GM18502 (cell line): ENCODE results near the gene MAGIX.
"Not testable (repeated sequence)": the region's sequence is repeated elsewhere in the genome, so short reads cannot be mapped to it uniquely, and the experiment has no call there.

Experiments
- ATAC-seq: cut with Tn5 transposase; IDR thresholded peaks from one replicate; pipeline ENCODE4 v1.9.1; 2021; ENCODE audit warnings: mild to moderate bottlenecking; ENCODE audit not compliant: unreplicated experiment, poor library complexity

Gene MAGIX

DNA sequence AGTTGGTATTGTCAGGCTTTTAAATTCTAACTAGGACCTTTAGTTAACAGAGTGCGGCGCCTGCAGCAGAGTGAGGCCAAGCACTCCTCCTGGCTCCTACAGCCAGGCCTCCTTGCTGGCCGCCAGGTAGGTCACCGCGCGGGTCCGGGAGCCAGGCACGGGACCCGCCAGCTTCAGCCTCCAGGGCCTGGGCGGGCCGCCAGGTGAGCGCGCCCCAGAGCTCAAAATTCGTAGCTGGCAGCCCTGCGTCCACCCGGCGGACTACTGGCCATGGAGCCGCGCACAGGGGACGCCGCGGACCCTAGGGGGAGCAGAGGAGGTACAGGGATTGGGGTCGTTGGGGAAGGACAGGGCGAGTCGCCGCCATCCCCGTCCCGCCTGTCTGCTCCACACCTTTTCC, at the start of gene MAGIX:
MAGIX (plus strand) TSS at position 139 of the 400 bp plus-strand sequence; CDS start at position 271, 132 bp downstream.
- ATAC-seq: no peak

DNA sequence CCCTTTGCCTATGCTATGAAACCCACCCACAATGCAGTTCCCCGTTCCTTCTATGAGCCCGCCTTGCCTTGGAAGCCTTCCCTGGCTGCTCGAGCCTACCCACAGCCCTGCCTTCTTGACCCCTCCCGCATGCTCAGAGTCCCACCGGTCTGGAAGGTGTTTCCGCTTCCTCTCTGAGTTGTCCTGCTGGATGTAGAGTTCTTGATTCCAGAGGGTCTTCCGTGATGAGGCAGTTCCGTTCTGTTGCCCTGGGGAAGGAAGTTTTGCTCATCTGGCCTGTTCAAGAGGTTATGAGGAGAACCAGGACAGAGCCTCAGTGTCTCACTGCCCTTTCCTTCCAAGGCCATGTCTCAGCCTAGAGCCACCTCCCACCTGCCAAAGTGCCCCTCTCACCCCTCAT, 46.5 kb upstream of the MAGIX start:
- no peak for ATAC-seq

DNA sequence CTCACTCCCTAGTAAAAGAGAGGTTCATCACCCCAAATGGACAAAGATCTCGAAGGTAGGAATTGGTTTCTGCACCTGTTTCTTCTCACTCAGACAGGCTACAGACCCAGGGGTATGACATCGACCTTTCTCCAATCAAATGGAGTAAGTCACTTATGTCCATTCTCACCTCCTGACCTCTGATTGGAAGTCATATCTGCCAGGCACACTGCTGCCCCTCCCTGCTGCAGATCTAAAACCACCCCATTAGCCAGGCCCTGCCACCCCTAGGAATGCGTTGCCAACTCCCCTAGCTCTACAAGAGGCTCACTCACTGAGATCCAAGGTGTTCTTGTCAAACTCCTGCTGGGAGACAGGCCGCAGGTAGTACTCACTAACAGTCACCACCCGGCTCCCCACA, 45.8 kb upstream of the MAGIX start:
- no peak for ATAC-seq

DNA sequence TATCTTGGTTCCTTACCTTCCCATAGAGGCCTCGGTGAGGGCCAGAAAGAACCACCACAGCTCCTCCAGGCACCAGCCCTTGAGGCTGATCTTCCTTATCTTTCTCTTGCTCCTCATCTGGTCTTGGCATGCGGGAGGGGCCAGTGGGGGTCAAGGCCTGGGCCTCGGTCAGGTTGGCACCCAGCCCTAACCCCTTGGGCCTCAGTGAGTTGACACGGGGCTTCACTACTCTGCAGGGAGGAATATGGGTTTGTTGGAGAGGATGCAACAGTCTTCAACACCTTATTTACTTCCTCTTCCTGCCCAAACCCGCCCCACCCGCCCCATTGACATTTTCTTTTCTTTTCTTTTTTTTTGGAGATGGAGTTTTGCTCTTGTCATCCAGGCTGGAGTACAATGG, 45.0 kb upstream of the MAGIX start:
- no peak for ATAC-seq

DNA sequence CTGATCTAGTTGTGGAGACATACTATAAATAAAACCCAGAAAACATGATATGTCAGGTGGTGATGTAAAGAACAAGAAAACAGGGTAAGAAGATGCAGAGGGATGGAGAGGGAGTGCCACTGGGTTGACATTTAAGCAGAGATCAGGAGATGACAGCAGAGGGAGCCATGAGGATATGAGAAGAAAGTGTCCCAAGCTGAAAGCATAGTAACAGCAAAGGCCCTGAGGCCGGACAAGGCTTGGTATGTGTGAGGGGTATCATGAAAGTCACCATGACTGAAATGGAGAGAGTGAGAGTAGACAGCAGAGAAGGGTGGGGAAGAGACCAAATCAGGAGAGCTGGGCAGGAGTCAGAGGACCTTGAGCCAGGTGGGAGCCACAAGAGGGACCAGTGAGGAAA, 42.5 kb upstream of the MAGIX start:
- no peak for ATAC-seq

DNA sequence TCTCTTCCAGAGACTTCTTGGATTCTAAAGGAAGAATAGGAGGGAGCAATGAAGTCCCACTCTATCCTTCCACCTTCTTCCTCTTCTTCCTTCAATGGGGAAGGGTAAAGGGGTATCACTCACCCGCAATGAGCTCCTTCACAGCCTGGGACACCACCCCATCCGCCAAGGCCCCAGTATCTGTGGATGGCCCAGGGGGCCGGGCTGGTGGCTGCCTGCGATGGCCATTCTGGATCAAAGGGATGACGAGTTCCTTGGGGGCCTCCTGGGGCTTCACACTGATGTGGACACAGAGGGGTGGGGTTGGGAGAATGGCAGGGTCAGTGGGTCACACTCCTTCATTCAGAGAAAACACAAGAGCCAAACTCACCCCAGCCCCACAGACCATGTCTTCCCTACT, 40.1 kb upstream of the MAGIX start:
- ATAC-seq: no peak

DNA sequence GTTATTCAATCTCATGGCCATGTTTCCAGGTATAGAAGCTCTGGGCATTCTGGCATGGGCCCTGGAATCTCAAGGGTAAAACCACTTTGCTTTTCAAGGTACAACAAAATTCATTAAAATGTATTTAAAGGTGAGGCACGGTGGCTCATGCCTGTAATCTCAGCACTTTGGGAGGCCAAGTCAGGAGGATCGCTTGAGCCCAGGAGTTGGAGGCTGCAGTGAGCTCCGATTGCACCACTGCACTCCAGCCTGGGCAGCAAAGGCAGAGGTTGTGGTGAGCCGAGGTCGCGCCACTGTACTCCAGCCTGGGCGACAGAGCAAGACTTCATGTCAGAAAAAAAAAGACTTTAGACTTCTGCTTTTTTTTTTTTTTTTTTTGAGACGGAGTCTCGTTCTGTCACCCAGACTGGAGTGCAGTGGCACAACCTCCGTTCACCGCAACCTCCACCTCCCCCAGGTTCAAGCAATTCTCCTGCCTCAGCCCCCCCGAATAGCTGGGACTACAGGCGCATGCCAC, 34.8 kb upstream of the MAGIX start:
- not testable (repeated sequence) for ATAC-seq

DNA sequence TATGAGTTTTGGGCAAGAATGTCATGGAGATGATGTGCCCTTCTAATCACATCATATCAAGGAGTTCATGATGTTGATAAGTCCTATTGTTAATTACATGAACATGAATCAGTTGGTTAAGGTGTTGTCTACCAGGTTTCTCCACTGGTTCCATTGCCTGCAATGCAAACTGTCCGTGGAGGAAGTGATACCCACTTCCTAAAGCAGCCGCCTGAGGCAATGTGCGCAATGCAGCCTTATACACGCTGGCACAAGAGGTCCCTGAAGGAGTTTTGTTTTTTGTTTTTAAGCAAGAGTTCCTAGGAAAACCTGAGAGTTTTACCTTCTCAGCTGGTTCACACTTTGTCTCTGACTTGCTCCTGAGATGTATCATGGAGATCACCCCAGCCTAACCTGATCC, 33.1 kb upstream of the MAGIX start:
- no peak for ATAC-seq

DNA sequence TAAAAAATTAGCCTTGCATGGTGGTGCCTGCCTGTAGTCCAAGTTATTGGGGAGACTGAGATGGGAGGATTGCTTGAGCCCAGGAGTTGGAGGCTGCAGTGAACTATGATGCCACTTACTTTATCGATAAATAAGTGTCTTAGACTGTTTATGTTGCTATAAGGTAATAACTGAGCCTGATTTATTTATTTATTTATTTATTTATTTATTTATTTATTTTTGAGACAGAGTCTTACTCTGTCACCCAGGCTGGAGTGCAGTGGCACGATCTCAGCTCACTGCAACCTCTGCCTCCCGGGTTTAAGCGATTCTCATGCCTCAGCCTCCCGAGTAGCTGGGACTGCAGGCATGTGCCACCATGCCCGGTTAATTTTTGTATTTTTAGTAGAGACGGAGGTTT, 30.3 kb upstream of the MAGIX start:
- ATAC-seq: not testable (repeated sequence)

DNA sequence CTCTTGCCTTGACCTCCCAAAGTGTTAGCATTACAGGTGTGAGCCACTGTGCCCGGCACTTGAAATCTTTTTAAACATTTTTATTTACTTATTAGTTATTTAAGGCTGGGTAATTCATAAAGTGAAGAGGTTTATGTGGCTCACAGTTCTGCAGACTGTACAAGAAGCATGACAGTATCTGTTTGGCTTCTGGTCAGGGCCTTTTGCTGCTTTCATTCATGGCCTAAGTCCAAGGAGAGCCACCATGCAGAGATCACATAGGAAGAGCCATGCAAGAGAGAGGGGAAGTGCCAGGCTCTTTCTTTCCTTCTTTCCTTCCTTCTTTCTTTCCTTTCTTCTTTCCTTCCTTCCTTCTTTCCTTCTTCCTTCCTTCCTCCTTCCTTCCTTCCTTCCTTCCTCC, 28.8 kb upstream of the MAGIX start:
- no peak for ATAC-seq

DNA sequence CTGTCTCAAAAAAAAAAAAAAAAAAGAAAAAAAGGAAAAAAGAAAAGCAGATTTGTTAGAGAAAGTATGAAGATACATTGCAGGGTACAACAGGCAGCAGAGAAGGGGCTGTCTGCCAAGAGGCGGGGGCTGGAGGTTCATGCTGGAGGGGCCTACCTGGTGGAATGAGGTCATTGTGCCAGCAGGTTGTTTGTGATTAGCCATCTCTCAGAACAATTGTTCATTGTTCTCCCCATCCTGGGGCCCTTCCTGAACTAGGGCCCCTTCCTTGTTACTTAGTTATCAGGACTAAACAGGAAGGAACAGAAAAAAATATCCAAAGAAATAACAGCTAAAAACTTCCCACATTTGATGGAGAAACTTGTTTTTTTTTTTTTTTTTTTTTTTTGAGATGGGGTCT, 25.1 kb upstream of the MAGIX start:
- ATAC-seq: no peak

DNA sequence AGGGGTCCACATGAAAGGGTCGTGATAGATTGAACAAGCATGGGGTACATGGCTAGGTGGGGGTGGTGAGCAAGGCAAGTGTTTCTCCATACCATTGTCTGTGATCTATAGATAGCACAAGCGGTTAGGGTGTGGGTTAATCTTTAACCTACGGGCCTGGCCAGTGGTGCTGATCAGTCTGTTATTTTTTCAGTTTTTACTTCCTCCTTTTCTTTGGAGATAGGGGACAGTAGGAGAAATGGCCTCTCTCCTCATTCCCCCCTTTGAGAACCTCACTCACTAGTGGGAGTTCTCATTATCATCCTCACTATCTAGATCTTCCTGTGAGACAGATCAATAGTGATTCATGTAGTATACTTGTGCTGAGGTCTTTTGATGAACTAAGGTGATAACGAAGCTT, 22.8 kb upstream of the MAGIX start:
- ATAC-seq: no peak

DNA sequence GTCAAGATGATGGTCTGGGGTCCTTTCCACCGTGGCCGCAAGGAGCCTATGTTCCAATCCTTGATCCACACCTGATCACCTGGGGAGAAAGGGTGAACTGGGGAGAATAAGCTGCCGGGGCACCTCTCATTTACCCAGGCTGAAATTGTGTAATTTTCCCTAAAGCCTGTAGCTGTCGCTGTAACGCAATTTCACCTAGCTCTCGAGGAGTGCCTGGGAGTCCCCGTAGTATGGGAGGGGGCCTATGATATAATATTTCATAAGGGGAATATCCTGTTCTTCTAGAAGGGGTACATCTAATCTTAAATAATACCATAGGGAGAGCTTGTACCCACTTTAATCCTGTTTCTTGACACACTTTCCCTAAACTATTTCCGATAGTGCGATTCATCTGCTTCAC, 20.3 kb upstream of the MAGIX start:
- ATAC-seq: not testable (repeated sequence)

DNA sequence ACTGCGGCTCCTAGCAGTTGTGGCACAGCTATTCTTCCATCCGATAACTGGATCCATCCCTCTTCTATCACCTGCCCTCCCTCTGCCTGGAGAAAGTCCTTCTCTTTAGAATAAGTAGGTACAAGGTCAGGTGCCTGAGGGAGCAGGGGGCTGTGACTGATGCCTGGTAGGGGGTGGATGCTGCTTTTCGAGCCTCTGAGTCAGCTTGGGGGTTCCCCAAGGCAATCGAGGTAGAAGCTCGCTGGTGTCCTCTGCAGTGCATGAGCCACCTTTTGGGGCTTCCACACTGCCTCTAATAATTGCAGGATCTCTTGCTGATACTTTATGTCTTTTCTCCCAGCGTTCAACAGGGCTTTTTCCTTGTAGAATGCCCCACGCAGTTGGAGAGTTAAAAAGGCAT, 19.4 kb upstream of the MAGIX start:
- not testable (repeated sequence) for ATAC-seq

DNA sequence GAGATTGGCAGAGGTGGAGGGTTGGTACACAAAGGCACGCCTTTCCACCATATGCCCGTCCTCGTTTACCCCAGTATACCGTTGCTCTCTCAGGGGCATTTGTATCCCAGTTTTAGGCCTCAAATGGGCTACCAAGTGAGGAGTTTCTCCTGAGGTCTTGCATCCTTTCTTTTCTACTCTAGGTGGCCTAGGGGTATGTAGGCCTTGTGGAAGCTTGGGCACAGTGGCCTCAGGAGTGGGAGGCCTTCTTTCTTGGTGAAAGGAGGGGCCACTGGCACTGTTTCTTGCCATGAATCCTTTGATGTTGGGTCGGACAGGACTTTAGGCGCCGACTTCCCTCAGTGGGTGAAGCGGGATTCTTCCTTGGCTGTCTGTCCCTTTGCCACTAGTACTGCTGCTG, 15.3 kb upstream of the MAGIX start:
- ATAC-seq: no peak

DNA sequence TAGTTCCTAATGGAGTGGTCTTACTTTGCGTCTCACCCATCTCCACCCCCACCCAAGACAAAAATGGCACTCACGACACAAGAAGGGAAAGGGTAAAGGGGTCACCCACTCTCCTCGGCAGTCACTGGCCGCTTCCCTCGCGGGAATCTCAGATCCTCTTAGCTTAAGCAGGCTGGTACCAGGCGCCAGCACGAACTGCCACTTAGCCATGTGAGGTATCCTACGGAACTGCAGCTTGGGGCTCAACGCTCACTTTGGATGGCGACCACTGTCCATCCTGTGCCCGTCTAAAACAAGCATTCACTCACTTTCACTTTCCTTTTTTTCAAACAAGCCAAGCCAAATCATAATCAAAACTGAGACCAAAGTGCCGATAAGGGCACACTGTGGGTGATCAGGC, 14.6 kb upstream of the MAGIX start:
- no peak for ATAC-seq

DNA sequence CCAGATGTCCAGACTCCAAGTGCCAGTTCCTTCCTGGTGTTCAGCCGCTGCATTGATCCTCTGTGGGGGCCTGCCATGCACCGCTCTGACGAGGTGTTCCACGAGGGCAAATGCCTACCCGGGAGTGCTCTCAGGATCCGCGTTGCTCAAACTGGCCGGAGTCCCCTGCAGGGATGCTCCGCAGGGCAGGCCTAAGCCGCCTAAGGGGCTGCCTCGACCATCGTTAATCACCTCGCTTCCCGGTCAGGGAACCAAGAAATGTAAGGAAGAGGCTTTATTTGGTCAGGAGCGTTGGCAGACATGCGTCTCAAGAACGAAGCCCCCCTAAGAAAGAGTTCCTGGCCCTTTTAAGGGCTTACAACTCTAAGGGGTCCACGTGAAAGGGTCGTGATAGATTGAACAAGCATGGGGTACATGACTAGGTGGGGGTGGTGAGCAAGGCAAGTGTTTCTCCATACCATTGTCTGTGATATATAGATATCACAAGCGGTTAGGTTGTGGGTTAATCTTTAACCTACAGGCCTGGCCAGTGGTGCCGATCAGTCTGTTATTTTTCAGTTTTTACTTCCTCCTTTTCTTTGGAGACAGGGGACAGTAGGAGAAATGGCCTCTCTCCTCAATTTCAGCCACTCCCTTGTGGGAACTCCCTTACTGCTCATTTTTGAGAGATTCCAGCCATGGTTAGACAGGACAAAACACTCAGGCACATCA, 14.0 kb upstream of the MAGIX start:
- ATAC-seq: not testable (repeated sequence)

DNA sequence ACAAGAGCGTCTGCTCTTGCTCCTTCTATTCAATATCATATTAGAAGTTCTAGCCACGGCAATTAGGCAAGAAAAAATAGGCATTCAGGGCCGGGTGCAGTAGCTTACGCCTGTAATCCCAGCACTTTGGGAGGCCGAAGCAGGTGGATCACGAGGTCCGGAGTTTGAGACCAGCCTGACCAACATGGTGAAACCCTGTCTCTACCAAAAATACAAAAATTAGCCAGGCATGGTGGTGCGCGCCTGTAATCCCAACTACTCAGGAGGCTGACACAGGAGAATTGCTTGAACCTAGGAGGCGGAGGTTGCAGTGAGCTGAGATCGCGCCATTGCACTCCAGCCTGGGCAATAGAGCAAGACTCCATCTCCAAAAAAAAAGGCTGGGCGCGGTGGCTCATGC, 13.3 kb upstream of the MAGIX start:
- not testable (repeated sequence) for ATAC-seq

DNA sequence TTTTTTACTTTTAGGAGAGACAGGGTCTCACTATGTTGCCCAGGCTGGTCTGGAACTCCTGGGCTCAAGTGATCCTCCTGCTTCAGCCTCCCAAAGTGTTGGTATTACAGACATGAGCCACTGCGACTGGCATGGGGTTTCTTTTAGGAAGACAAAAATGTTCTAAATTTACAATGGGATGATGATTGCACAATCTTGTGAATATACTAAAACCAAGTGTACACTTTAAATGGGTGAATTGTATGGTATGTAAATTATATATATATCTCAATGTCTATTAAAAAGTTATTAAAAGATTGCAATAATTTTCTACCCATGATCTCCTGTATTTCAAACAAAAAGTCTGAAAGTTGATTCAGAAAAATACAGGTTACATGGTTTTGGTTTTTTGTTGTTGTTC, 9.1 kb upstream of the MAGIX start:
- ATAC-seq: no peak

DNA sequence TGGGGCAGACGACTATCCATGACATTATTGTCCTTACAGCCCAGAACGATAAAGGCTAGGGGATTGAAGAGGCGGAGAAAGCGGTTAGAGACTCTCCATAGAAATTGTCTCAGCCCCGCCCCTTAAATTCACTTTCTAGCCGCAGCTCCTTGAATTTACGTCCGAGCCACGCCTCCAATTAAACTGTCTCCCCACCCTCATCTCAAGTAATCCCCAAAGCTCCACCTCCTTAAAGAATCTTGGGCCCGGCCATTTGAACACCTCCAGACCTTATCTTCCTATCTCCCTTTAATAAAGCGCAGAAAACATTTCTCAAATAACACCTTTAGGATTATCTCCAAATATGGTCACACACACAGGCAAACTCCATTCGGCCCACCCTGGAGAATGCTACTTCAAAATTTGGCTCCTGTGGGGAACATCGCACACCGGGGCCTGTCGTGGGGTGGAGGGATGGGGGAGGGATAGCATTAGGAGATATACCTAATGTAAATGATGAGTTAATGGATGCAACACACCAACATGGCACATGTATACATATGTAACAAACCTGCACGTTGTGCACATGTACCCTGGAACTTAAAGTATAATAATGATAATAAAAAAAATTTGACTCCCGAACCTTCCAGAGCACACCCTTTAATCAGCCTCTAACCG, 7.2 kb upstream of the MAGIX start:
- peak; percentile 27 for ATAC-seq

DNA sequence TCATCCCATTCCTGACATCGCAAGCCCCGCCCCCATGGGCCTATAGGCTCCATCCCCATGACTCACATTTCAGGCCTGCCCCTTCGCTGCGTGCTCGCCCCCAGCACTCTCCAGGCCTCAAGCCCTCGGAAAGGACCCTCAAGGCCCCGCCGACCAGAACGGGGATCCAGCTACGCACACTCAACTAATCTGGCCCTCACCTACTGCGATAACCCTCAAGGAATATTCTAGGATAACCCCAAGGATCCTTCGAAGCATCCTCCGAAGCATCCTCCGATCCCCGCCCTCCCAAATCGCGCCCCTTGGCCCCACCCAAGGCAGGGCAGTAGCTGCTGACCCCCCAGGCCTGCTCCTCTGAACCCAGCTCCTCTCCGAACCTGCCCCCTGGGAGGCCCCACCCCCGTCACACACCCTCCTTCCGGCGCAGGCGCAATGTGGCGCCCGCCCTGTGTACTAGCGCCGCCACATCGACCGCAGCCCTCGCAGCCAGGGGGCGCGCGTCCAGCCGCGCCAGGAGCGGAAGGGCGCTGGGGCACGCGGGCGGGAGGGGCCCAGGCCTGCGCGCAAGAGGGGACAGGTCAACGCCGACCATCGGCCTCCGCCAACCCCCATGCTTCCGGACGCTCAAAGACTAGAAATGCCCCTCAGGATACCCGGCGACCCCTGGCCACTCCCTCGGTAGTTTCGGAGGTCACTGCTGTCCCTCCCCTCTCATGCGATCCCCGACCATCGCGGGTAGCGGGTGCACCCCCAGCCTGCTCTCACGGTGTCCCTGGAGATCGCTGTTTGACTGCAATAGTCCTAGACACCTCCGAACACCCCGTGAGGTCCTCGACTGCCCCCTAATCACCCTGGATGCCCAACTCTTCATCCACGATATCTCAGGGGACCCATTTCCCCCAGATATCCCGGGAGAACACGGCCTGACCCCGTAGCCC, 6.4 kb upstream of the MAGIX start:
- peak; percentile 87 for ATAC-seq
